PFSK-1 (cell line): ENCODE data around the gene EXOSC9.

Experiments used
- POLR2AphosphoS5 ChIP-seq: IDR thresholded peaks from 2 replicates; pipeline ENCODE4 v1.6.1; 2012; ENCODE audit warnings: low read depth, mild to moderate bottlenecking, control low read depth, low read length, moderate library complexity
- SIN3A ChIP-seq: IDR thresholded peaks from 2 replicates; pipeline ENCODE4 v1.6.1; 2012; ENCODE audit warnings: mild to moderate bottlenecking, low read length, moderate library complexity, borderline replicate concordance; ENCODE audit not compliant: insufficient read depth

- no peak for TF ChIP-seq SIN3A
- TF ChIP-seq POLR2AphosphoS5: no peak
Measured at GRCh38 chr4:121822047-121822446, 20.9 kb downstream of the EXOSC9 start.
